Rectal smooth muscle tissue (tissue), 1 donor: ENCODE data around the gene ZNF672.

Experiments
- H3K27ac ChIP-seq: one replicate; pipeline ENCODE4 v1.7.0; 2013; ENCODE audit warnings: low read depth, low read length, inconsistent platforms
- H3K27me3 ChIP-seq: one replicate; pipeline ENCODE4 v1.7.0; 2013; ENCODE audit warnings: low read length; ENCODE audit not compliant: control insufficient read depth, insufficient read depth
- H3K36me3 ChIP-seq: one replicate; pipeline ENCODE4 v1.7.0; 2013; ENCODE audit warnings: low read length; ENCODE audit not compliant: control insufficient read depth, insufficient read depth
- H3K4me1 ChIP-seq: one replicate; pipeline ENCODE4 v1.7.0; 2013; ENCODE audit warnings: low read length; ENCODE audit not compliant: control insufficient read depth, insufficient read depth
- H3K4me3 ChIP-seq: one replicate; pipeline ENCODE4 v1.7.0; 2013; ENCODE audit warnings: low read length
- H3K9ac ChIP-seq: one replicate; pipeline ENCODE4 v1.7.0; 2013; ENCODE audit warnings: low read length

Gene ZNF672

DNA sequence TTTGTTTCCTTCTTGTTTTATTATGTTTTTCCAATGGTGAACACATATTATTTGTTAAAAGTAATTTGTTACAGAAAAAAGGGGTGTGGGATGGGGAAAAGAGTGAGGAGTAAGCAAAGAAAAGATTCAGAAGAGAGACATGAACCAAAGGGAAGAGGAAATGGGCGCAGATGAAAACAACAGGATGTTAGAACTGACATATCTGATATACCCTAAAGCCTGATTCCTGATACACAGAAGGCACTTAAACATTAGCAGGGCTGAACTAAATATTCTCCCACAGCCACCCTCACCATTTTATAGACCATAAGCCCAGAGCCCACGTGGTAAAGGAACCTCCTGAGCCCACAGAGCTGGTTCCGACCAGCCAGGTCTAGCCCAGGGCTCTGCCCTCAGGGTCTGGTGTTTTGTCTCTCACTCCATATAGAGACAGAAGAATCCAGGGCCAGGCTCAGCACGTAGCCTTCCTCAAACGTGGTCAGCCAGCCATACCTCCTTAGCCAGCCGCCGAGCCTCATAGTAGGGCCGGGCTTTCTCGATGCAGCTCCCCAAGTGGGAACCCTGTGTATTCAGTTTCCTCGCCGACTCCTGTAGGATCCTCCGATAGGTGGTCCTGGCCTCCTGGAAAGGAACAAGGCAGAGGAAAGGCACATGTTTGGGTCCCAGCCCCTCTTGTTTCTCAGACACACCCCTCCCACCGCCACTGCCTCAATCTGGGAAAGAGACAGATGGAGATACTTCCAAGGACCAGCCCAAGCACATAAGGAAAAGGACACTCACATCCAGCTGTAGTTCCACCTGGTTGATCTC, 21.8 kb upstream of the ZNF672 start:
- Histone ChIP-seq H3K36me3 (peaks cover 42% of the 10 kb centered on the region), H3K9ac (no peak overlapping the region), H3K27ac (no peak overlapping the region), H3K4me3 (no peak overlapping the region), H3K4me1 (no peaks in the 10 kb centered on the region), H3K27me3 (no peaks in the 10 kb centered on the region)

DNA sequence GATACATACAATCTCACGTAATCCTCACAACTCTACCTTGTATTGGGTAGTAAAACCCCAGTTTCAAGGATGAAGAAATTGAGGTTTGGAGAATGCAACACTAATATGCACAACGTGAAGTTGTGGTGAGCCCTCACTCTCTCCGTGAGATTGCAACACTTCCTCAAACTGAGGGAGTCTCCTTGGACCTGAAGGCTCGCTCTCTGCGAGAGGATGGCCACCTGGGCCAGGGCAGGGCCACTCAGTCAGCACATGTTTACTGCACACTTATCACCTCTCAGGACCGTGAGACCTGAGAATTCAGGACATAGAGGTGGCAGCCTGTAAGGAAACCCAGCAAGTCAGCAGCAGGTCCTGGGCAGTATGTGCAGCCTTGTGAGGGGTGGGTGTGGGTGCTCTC, 21.0 kb upstream of the ZNF672 start:
- Histone ChIP-seq H3K4me3 (no peak overlapping the region), H3K9ac (no peak overlapping the region), H3K27me3 (no peaks in the 10 kb centered on the region), H3K27ac (no peak overlapping the region), H3K4me1 (no peaks in the 10 kb centered on the region), H3K36me3 (peaks cover 38% of the 10 kb centered on the region)

DNA sequence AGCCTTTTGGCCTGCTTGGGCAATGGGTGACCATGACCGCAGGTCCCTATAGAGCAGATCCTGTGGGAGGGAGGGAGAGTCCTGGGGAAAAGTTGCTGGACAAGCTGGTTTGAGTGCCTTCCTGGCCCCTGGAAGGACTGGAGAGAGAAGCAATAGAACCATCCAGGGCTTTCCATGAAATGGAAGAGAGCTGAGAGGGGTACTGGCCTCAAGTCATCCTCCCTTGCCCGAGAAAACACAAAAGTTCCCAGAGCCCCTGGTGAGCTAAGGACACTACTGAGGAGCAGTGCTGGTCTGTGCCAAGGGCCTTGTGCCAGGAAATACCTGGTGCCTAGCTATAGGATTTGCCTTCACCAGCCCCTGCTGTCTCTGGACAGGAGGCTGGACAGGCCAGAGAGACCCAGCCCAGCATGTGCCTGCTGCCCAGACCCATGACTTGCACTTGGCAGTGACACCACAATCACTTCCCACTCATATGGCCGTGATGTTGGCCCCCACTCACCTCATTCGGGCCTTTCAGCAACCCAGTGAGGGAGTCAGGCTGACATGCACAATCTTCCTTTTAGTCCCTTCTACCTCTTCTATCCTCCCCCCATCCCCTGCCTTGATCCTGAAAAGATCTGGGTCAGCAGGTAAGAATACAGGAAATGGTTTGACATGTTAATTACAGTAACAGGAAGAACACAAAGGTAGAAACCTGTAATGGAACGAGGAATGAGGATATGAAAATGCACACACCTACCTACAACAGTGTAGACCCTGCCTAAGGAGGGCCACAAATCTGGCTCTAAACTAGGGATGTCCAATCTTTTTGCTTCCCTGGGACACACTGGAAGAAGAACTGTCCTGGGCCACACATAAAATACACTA, 19.3 kb upstream of the ZNF672 start:
- Histone ChIP-seq H3K27me3 (no peaks in the 10 kb centered on the region), H3K27ac (no peak overlapping the region), H3K4me1 (peaks cover 9% of the 10 kb centered on the region), H3K9ac (no peak overlapping the region), H3K36me3 (peaks cover 23% of the 10 kb centered on the region), H3K4me3 (no peak overlapping the region)

DNA sequence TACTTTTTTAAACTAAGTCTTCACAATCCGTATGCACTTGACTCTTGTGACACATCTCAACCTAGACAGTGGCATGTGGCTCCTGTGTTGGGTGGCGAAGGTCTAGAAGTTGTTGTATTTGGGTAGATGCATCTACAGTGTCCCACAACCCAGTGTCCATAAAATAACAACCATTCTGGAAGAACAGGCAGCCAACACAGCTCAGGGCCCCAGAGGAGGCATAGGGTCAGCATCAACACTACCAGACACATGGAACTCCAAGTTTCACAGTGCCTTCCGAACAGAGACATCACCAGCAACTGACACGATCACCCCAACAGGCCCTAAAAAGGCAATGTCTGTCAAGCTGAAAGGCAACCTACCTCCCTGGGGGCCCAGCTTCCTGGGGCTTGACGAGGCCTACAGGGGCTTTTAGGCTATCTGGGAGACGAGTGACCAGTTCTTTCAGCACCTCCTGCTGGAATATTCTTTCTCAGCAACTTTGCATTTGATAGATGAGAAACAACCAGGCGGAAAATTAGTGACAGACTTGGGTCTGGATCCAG, 17.9 kb upstream of the ZNF672 start:
- no peak overlapping the region for H3K9ac ChIP-seq
- no peak overlapping the region for H3K4me3 ChIP-seq
- H3K36me3 ChIP-seq: peaks cover 18% of the 10 kb centered on the region
- H3K27ac ChIP-seq: no peak overlapping the region
- H3K4me1 ChIP-seq: peaks cover 20% of the 10 kb centered on the region
- H3K27me3 ChIP-seq: no peaks in the 10 kb centered on the region

DNA sequence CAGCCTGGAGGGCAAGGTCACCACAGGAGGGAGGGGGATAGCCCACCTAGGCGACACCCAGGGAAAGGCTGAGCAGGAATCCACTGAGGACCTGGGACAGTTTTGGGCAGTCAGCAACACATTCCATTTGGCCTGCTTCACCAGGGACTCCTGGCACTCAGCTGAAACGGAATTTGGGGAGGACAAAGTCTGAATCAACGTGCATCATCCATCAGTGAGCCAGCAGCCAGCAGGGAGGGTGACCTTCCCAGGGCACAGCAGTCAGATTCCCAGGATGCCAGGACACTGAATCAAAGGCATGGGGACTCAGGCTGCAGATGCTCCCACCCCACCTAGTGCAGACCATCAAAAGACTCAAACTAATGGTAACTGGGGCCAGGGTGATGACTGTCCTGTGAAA, 16.9 kb upstream of the ZNF672 start:
- no peak overlapping the region for H3K27ac ChIP-seq
- peaks cover 22% of the 10 kb centered on the region for H3K4me1 ChIP-seq
- H3K4me3 ChIP-seq: no peak overlapping the region

DNA sequence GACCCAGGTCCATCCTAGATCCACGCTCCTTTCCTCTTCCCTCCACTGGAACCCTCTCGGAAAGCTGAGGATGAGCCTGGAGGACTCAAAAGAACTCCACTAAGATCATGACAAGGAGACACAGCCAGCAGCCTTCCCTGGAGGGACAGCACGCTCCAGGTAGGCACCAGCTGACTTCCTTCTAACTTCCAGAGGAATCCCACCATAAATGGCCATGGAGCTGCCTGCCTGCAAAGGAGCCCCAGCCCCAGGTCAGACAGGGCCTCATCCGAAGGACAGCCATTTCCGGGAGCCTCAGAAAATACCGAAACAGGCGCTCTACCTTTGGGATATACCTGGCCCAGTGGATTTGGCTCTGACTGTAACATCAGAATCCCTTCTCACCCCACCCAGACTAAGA, 16.4 kb upstream of the ZNF672 start:
- H3K27ac ChIP-seq: no peak overlapping the region
- no peak overlapping the region for H3K4me3 ChIP-seq
- no peaks in the 10 kb centered on the region for H3K27me3 ChIP-seq
- H3K36me3 ChIP-seq: peaks cover 9% of the 10 kb centered on the region
- H3K4me1 ChIP-seq: peaks cover 22% of the 10 kb centered on the region
- H3K9ac ChIP-seq: no peak overlapping the region

More for the DNA sequence above, 16.9 kb upstream of the ZNF672 start:
- Histone ChIP-seq H3K36me3 (peaks cover 10% of the 10 kb centered on the region), H3K9ac (no peak overlapping the region), H3K27me3 (no peaks in the 10 kb centered on the region)

DNA sequence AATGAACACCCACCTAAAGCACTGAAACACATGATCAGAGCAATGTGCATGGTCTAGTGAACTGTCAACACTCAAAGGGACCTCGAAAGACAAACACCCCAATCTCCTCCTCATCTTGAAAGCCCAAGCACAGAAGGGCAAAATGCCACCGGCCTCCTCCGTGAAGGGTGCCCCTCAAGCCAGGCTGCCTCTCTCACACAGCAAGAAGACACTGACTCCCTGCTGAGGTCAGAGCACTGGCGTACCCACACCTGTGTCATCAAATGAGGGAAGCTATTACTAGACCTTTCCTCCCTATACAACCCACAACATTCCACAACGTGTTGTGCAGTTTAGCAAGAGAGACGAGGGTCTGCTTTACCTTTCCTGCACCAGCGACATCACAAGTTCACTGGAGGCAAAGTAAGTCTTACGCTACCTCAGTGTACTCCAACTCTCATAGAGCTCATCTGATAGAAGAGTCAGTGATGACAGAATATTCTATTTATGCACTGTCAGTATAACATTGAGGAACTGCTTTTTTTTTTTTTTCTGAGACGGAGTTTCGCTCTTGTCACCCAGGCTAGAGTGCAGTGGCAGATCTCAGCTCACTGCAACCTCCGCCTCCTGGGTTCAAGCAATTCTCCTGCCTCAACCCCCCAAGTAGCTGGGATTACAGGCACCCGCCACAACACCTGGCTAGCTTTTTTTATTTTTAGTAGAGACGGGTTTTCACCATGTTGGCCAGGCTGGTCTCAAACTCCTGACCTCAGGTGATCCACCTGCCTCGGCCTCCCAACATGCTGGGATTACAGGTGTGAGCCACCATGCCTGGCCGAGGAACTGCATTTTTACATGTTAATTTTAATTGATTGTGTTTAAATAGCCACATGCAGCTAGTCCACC, 15.6 kb upstream of the ZNF672 start:
- peaks cover 25% of the 10 kb centered on the region for H3K4me1 ChIP-seq
- no peak overlapping the region for H3K27ac ChIP-seq
- H3K9ac ChIP-seq: no peak overlapping the region
- peak overlapping the region; percentile 19 for H3K4me3 ChIP-seq
- H3K27me3 ChIP-seq: no peaks in the 10 kb centered on the region
- peaks cover 6% of the 10 kb centered on the region for H3K36me3 ChIP-seq

DNA sequence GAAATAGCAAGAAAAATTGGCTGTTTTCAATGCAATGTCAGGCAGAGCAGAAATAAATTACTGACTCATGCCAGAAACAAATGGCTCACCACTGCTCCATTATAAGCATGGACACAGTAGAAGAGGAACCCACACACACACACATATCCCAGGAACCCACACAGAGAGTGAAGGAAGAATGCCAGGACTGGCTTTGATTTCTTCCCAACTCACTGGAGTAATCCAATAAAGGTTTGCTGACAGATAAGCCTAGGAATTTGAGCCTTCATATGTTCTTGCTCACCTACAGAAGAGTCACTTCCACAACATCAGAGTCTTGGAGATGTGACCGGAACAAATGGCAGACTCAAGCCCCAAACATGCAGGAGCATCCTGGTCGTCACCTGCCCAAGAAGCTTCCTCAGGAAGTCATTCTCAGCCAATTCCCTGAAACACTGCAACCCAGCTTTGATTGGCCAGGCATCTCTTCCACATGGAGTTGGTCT, 14.5 kb upstream of the ZNF672 start:
- no peak overlapping the region for H3K27ac ChIP-seq
- H3K9ac ChIP-seq: no peak overlapping the region
- H3K4me1 ChIP-seq: peaks cover 25% of the 10 kb centered on the region
- H3K36me3 ChIP-seq: peaks cover 6% of the 10 kb centered on the region
- no peaks in the 10 kb centered on the region for H3K27me3 ChIP-seq
- H3K4me3 ChIP-seq: peak overlapping the region; percentile 5

DNA sequence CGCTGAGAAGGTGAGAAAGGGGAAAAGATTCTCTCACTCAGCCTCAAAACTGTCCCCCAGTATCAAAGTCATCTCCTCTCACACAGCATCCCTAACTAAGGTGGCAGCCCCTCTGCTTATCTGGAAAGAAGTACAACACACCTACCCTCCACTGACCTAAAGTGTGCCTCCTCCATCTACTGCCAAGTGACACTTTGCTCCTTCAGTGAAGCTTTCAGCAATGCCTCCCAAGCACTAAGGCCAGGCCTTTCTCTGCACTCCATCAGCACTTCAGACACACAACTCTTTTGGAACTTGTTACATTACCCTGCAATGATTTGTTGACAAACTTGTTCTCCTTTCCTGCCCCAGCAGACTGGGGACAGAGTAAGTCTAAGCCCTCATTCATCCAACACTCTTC, 13.7 kb upstream of the ZNF672 start:
- no peak overlapping the region for H3K27ac ChIP-seq

DNA sequence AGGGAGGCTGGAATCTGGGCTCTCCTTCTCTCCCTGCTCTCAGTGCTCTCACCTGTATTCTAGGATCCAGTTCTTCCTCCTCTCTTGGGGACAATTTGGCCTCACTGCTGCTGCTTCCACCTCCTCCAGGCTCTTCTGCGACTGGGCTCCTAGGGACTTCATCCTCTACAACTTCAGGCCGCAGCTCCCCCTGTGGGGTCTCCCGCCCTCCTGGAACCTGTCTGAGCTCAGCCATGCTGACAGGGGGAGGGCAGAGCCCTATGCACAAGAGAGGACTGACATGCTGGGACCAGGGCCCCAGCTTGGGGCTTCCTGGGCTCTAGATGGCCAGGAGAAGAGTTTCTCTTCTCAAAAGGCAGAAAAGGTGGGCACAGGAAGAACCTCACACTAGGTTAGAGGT, 13.3 kb upstream of the ZNF672 start:
- Histone ChIP-seq H3K27ac (no peak overlapping the region), H3K4me3 (peak overlapping the region; percentile 84), H3K4me1 (peaks cover 25% of the 10 kb centered on the region)

More for the DNA sequence above, 13.7 kb upstream of the ZNF672 start:
- Histone ChIP-seq H3K4me1 (peaks cover 25% of the 10 kb centered on the region), H3K4me3 (peak overlapping the region; percentile 84), H3K36me3 (peaks cover 6% of the 10 kb centered on the region), H3K27me3 (no peaks in the 10 kb centered on the region), H3K9ac (no peak overlapping the region)

DNA sequence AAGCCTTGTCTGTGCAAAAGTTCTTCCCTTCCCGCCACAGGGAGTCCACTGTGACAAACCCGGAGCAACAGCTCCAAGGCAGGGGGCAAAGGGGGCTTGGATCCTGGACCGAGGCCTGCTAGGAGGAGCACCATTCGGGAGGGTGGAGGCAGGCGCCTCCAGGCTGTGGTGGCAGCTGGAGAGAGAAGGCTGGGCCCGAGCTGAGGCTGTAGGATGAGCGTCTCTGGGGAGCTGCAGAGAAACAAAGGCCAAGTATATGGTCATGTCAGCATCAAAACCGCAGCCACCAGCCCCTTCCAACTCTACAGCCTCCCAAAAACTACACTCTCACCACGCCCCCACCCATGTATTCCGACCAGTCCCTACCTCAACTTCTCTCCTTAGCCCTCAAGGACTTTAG, 12.9 kb upstream of the ZNF672 start:
- Histone ChIP-seq H3K4me3 (peak overlapping the region; percentile 84), H3K27me3 (no peaks in the 10 kb centered on the region), H3K27ac (peak overlapping the region; percentile 84), H3K4me1 (peaks cover 25% of the 10 kb centered on the region), H3K9ac (peak overlapping the region; percentile 68), H3K36me3 (peaks cover 4% of the 10 kb centered on the region)

More for the DNA sequence above, 13.3 kb upstream of the ZNF672 start:
- peaks cover 6% of the 10 kb centered on the region for H3K36me3 ChIP-seq
- peak overlapping the region; percentile 68 for H3K9ac ChIP-seq
- H3K27me3 ChIP-seq: no peaks in the 10 kb centered on the region
